Measurements from ENCODE around the gene NPR2.

Gene NPR2

GRCh38 chr9:35791297-35791921, at the start of gene NPR2:
Gene NPR2 (plus strand): TSS chr9:35791591. CDS start chr9:35792409, 818 bp downstream.
- TF ChIP-seq, protein P1, sequence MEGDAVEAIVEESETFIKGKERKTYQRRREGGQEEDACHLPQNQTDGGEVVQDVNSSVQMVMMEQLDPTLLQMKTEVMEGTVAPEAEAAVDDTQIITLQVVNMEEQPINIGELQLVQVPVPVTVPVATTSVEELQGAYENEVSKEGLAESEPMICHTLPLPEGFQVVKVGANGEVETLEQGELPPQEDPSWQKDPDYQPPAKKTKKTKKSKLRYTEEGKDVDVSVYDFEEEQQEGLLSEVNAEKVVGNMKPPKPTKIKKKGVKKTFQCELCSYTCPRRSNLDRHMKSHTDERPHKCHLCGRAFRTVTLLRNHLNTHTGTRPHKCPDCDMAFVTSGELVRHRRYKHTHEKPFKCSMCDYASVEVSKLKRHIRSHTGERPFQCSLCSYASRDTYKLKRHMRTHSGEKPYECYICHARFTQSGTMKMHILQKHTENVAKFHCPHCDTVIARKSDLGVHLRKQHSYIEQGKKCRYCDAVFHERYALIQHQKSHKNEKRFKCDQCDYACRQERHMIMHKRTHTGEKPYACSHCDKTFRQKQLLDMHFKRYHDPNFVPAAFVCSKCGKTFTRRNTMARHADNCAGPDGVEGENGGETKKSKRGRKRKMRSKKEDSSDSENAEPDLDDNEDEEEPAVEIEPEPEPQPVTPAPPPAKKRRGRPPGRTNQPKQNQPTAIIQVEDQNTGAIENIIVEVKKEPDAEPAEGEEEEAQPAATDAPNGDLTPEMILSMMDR (IDR thresholded peaks at IDR 0.05; ENCODE audit: low read depth, low read length), result no peak
- DNase-seq (ENCODE audit: extremely low read depth, low read depth), result no peak

DNA sequence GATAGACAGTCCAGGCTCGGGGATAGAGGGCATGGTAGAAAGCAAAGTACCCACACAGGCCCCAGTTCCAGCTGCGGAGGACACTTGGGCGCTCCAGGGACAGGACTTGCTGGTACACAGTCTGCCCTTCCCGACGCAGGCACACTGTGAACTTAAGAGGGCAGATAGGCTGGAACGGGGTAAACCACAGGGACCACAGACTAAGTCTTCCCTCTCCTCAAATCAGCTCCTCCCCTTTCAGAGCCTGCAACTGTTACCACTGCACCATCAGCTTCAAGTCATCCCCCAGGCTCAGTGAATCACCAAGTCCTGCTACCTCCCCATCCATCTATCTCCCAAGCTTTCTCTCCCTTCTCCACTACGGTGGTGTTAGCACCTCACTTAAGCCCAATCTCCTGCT, 49.7 kb upstream of the NPR2 start:
- TF ChIP-seq, protein P1 (IDR thresholded peaks at IDR 0.05; ENCODE audit: low read depth, low read length), result no peak
- DNase-seq (ENCODE audit: extremely low read depth, low read depth), result no peak

- no peak for DNase-seq (ENCODE audit: extremely low read depth, low read depth)
- TF ChIP-seq, protein P1 (IDR thresholded peaks at IDR 0.05; ENCODE audit: low read depth, low read length), result no peak
Measured at GRCh38 chr9:35743452-35743851, 47.9 kb upstream of the NPR2 start.

- TF ChIP-seq, protein P1 (IDR thresholded peaks at IDR 0.05; ENCODE audit: low read depth, low read length), result no peak
- no peak for DNase-seq (ENCODE audit: extremely low read depth, low read depth)
Measured at GRCh38 chr9:35743880-35744518, 47.4 kb upstream of the NPR2 start.

DNA sequence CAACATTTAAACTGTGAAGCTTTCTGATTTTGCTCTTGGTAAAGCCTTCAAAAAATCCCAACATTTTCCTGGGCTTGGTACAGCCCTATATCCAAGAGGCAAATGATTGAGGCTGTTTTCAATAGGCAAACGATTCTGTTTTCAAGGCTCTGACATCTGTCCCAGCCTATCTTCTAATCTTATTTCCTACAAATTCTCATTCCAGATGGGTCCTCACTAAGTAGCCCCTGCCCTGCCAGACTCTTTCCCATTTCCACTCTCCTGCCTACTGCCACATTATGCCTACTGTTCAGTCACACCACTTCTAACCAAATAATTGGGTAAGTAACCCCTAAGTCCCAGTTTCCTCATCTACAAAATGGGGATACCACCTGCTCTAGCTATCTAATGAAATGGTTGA, 45.8 kb upstream of the NPR2 start:
- DNase-seq (ENCODE audit: extremely low read depth, low read depth), result no peak
- TF ChIP-seq, protein P1 (IDR thresholded peaks at IDR 0.05; ENCODE audit: low read depth, low read length), result no peak

DNA sequence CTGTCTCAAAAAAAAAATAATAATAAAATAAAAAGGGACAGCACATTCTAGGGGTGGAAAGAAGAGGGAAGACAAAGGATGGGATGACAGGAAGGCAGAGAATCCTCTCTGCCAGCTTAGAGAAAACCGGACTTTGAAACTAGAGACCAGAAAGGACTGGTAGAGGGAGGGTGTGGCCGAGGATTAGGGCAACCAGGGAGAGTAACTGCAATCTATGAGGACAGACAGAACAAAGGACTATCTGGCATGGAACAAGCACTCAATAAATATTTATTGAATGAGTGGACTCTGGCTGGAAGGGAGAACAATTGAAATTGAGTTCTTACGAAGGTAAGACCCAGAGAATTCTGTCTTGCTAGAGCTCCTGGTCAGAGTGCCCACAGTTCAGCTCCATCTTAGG, 44.8 kb upstream of the NPR2 start:
- TF ChIP-seq, protein P1 (IDR thresholded peaks at IDR 0.05; ENCODE audit: low read depth, low read length), result no peak
- DNase-seq (ENCODE audit: extremely low read depth, low read depth), result no peak

GRCh38 chr9:35748242-35748857, 43.0 kb upstream of the NPR2 start:
- TF ChIP-seq, protein P1 (IDR thresholded peaks at IDR 0.05; ENCODE audit: low read depth, low read length), result no peak
- DNase-seq (ENCODE audit: extremely low read depth, low read depth), result no peak
